ENCODE data around the gene KIAA1217. TPM values are rescaled to one million over a fixed set of nuclear protein-coding genes. Genes with fewer than 3 reads are reported as not detected.

KIAA1217 gene
- polyA plus RNA-seq, 1 experiment = 2.2 TPM

- ChIA-PET CTCF (no interaction called here), POLR2A (no interaction called here)
- no peak overlapping the region for H3K4me3 ChIP-seq (ENCODE audit: low read depth, low read length)
- TF ChIP-seq CTCF (IDR thresholded peaks at IDR 0.05; ENCODE audit: insufficient read depth, low read depth, low read length) = no peak
- no peaks in the 10 kb centered on the region for H3K27me3 ChIP-seq (ENCODE audit: control insufficient read depth, insufficient read depth, low read length)
- H3K36me3 ChIP-seq (ENCODE audit: control insufficient read depth, insufficient read depth, low read length) = no peaks in the 10 kb centered on the region
- no peak for DNase-seq (ENCODE audit: low read depth)
These were observed 288.0 kb downstream of the KIAA1217 start for GRCh38 chr10:24496906-24497305.

GRCh38 chr10:24501056-24501711, 292.2 kb downstream of the KIAA1217 start:
- H3K36me3 ChIP-seq (ENCODE audit: control insufficient read depth, insufficient read depth, low read length) = no peaks in the 10 kb centered on the region
- POLR2A ChIA-PET = no interaction called here
- TF ChIP-seq CTCF (IDR thresholded peaks at IDR 0.05; ENCODE audit: insufficient read depth, low read depth, low read length) = no peak
- no peak overlapping the region for H3K4me3 ChIP-seq (ENCODE audit: low read depth, low read length)
- H3K27me3 ChIP-seq (ENCODE audit: control insufficient read depth, insufficient read depth, low read length) = no peaks in the 10 kb centered on the region; the same call in 1 of the 2 replicates
- CTCF ChIA-PET = interaction anchor here (0.5 to 3.4 kb wide), 4 partner anchors 12 to 140 kb away, joined by 3 to 14 read pairs (median 6); no protein-coding TSS in a partner anchor
- DNase-seq (ENCODE audit: low read depth) = no peak

- CTCF ChIA-PET = interaction anchor here (0.5 to 3.4 kb wide), 11 partner anchors 8 to 507 kb away, joined by 3 to 14 read pairs (median 5); no protein-coding TSS in a partner anchor
- Histone ChIP-seq H3K27me3 (ENCODE audit: control insufficient read depth, insufficient read depth, low read length) (no peaks in the 10 kb centered on the region; the same call in 1 of the 2 replicates), H3K36me3 (ENCODE audit: control insufficient read depth, insufficient read depth, low read length) (no peaks in the 10 kb centered on the region), H3K4me3 (ENCODE audit: low read depth, low read length) (no peak overlapping the region)
- POLR2A ChIA-PET = no interaction called here
- TF ChIP-seq CTCF (IDR thresholded peaks at IDR 0.05; ENCODE audit: insufficient read depth, low read depth, low read length) = no peak
- no peak for DNase-seq (ENCODE audit: low read depth)
These were observed 293.1 kb downstream of the KIAA1217 start for GRCh38 chr10:24502006-24502405.

GRCh38 chr10:24502801-24503460, 294.0 kb downstream of the KIAA1217 start:
- POLR2A ChIA-PET = no interaction called here
- no peaks in the 10 kb centered on the region for H3K36me3 ChIP-seq (ENCODE audit: control insufficient read depth, insufficient read depth, low read length)
- no peak for DNase-seq (ENCODE audit: low read depth)
- CTCF ChIA-PET = interaction anchor here (0.9 to 3.4 kb wide), 10 partner anchors 9 to 508 kb away, joined by 3 to 14 read pairs (median 4); no protein-coding TSS in a partner anchor
- TF ChIP-seq CTCF (IDR thresholded peaks at IDR 0.05; ENCODE audit: insufficient read depth, low read depth, low read length) = no peak
- no peaks in the 10 kb centered on the region; the same call in 1 of the 2 replicates for H3K27me3 ChIP-seq (ENCODE audit: control insufficient read depth, insufficient read depth, low read length)
- H3K4me3 ChIP-seq (ENCODE audit: low read depth, low read length) = no peak overlapping the region

Measured in BJ (cell line).